ENCODE results near the gene USP31. TPM values are rescaled to one million over a fixed set of nuclear protein-coding genes. Genes with fewer than 3 reads are reported as not detected.

Gene USP31
- total RNA-seq, 6 experiments from 2014 or later = 7.1 to 12.8 (median 9.0) TPM

- Histone ChIP-seq H3K27ac (no peak overlapping the region), H3K9me3 (no peaks in the 10 kb centered on the region), H3K4me3 (no peak overlapping the region), H3K27me3 (no peaks in the 10 kb centered on the region), H3K4me1 (no peaks in the 10 kb centered on the region), H3K36me3 (no peaks in the 10 kb centered on the region)
- no peak for TF ChIP-seq CTCF (IDR thresholded peaks at IDR 0.05)
- TF ChIP-seq POLR2A (IDR thresholded peaks at IDR 0.05) = no peak
- intact Hi-C loops (cut with DNase I) = no loop called here
- DNase-seq = no peak
- 59% methylated on average over 3 of the region's 4 CpGs for WGBS (ENCODE audit: insufficient coverage, low coverage, low lambda C conversion rate, missing lambda C conversion rate)
- no peak for ATAC-seq
Observed at GRCh38 chr16:23024044-23024443, 125.2 kb downstream of the USP31 start.

GRCh38 chr16:23020084-23020483 lies 129.2 kb downstream of the USP31 start:
- intact Hi-C loops (cut with DNase I) = no loop called here
- Histone ChIP-seq H3K4me1 (no peaks in the 10 kb centered on the region), H3K9me3 (no peaks in the 10 kb centered on the region), H3K36me3 (no peaks in the 10 kb centered on the region), H3K27ac (no peak overlapping the region), H3K4me3 (no peak overlapping the region), H3K27me3 (no peaks in the 10 kb centered on the region)
- 72% methylated on average over 3 of the region's 3 CpGs for WGBS (ENCODE audit: insufficient coverage, low coverage, low lambda C conversion rate, missing lambda C conversion rate)
- TF ChIP-seq POLR2A (IDR thresholded peaks at IDR 0.05) (no peak), CTCF (IDR thresholded peaks at IDR 0.05) (no peak)
- ATAC-seq (no peak), DNase-seq (no peak)

GRCh38 chr16:23016368-23016767 lies 132.9 kb downstream of the USP31 start:
- DNase-seq = no peak
- H3K27ac ChIP-seq = no peak overlapping the region

GRCh38 chr16:23015580-23015979 lies 133.7 kb downstream of the USP31 start:
- no peak overlapping the region for H3K27ac ChIP-seq
- intact Hi-C loops (cut with DNase I) = no loop called here
- H3K36me3 ChIP-seq = no peaks in the 10 kb centered on the region
- DNase-seq (no peak), ATAC-seq (no peak)
- no peaks in the 10 kb centered on the region for H3K4me1 ChIP-seq
- H3K9me3 ChIP-seq = no peaks in the 10 kb centered on the region
- WGBS (ENCODE audit: insufficient coverage, low coverage, low lambda C conversion rate, missing lambda C conversion rate) = 33% methylated on average over 2 of the region's 2 CpGs
- no peak overlapping the region for H3K4me3 ChIP-seq
- TF ChIP-seq CTCF (IDR thresholded peaks at IDR 0.05) (no peak), POLR2A (IDR thresholded peaks at IDR 0.05) (no peak)
- no peaks in the 10 kb centered on the region for H3K27me3 ChIP-seq

More at GRCh38 chr16:23016368-23016767, 132.9 kb downstream of the USP31 start:
- H3K4me3 ChIP-seq = no peak overlapping the region
- TF ChIP-seq POLR2A (IDR thresholded peaks at IDR 0.05) (no peak), CTCF (IDR thresholded peaks at IDR 0.05) (no peak)
- H3K36me3 ChIP-seq = no peaks in the 10 kb centered on the region
- 86% methylated on average over 1 of the region's 1 CpG for WGBS (ENCODE audit: insufficient coverage, low coverage, low lambda C conversion rate, missing lambda C conversion rate)
- H3K4me1 ChIP-seq = no peaks in the 10 kb centered on the region
- no peak for ATAC-seq
- H3K27me3 ChIP-seq = no peaks in the 10 kb centered on the region
- H3K9me3 ChIP-seq = no peaks in the 10 kb centered on the region
- intact Hi-C loops (cut with DNase I) = no loop called here

- no peaks in the 10 kb centered on the region for H3K4me1 ChIP-seq
- DNase-seq (no peak), ATAC-seq (no peak)
- H3K36me3 ChIP-seq = no peaks in the 10 kb centered on the region
- no peak overlapping the region for H3K27ac ChIP-seq
- no peaks in the 10 kb centered on the region for H3K27me3 ChIP-seq
- no peak for TF ChIP-seq POLR2A (IDR thresholded peaks at IDR 0.05)
- no peak for TF ChIP-seq CTCF (IDR thresholded peaks at IDR 0.05)
- intact Hi-C loops (cut with DNase I) = no loop called here
- H3K9me3 ChIP-seq = no peaks in the 10 kb centered on the region
- 65% methylated on average over 2 of the region's 2 CpGs for WGBS (ENCODE audit: insufficient coverage, low coverage, low lambda C conversion rate, missing lambda C conversion rate)
- no peak overlapping the region for H3K4me3 ChIP-seq
Observed at GRCh38 chr16:23014592-23014991, 134.7 kb downstream of the USP31 start.

Data from right lobe of liver (tissue), 6 donors.